Fibroblast of pulmonary artery (primary cell): ENCODE results near the gene DMXL2.

ENCODE experiments used
- DNase-seq: peaks from one replicate; pipeline ENCODE4 v3.0.0-alpha.2; 2010; ENCODE audit warnings: low read depth
- H3K4me3 ChIP-seq: replicated peaks from 2 replicates; pipeline ENCODE4 v1.5.1; 2011; ENCODE audit warnings: low read depth, mild to moderate bottlenecking, control low read depth, low read length, moderate library complexity
- TF ChIP-seq, protein P1 (sequence below): IDR thresholded peaks from 2 replicates; pipeline ENCODE4 v1.5.1; 2011; ENCODE audit warnings: mild to moderate bottlenecking, control low read depth, low read length, inconsistent platforms; ENCODE audit errors: missing control alignments

DMXL2 gene

GRCh38 chr15:51622604-51623370, at the start of gene DMXL2:
Gene DMXL2 (minus strand): TSS chr15:51622771. CDS start chr15:51622545, 226 bp downstream.
- H3K4me3 ChIP-seq = peak within 1 kb of the TSS; percentile 83
- peak; percentile 89 for DNase-seq
- TF ChIP-seq, protein P1, sequence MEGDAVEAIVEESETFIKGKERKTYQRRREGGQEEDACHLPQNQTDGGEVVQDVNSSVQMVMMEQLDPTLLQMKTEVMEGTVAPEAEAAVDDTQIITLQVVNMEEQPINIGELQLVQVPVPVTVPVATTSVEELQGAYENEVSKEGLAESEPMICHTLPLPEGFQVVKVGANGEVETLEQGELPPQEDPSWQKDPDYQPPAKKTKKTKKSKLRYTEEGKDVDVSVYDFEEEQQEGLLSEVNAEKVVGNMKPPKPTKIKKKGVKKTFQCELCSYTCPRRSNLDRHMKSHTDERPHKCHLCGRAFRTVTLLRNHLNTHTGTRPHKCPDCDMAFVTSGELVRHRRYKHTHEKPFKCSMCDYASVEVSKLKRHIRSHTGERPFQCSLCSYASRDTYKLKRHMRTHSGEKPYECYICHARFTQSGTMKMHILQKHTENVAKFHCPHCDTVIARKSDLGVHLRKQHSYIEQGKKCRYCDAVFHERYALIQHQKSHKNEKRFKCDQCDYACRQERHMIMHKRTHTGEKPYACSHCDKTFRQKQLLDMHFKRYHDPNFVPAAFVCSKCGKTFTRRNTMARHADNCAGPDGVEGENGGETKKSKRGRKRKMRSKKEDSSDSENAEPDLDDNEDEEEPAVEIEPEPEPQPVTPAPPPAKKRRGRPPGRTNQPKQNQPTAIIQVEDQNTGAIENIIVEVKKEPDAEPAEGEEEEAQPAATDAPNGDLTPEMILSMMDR = no peak

DNA sequence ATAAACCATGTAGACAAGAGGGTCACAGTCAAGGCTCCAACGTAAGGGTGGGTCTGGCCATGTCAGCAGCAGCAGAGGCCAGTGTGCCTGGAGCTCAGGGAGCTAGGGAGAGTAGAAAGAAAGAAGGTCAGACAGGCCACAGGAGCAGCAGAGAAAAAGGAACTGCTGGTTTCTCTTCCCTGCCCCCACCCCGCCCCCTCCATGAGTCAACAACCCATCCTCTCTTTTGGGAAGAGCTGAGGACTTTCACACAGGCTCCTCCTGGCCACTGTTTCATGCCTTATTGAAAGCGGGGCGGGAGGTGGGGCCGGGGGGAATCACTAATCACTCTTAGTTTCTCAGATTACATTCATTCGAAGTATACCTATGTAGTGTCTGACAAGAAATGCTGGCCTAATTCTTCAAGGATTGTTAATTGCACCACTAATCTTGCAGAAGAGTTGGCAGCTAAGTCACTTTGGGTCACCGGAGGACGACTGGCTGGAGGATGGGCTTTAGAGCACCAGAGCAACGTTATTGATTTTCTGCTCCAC, 49.6 kb upstream of the DMXL2 start:
- no peak overlapping the region for H3K4me3 ChIP-seq
- DNase-seq = no peak
- TF ChIP-seq, protein P1 = no peak

GRCh38 chr15:51669381-51669780, 46.8 kb upstream of the DMXL2 start:
- TF ChIP-seq, protein P1 = no peak
- no peak overlapping the region for H3K4me3 ChIP-seq
- no peak for DNase-seq

GRCh38 chr15:51668446-51668845, 45.9 kb upstream of the DMXL2 start:
- TF ChIP-seq, protein P1 = no peak
- DNase-seq = no peak
- H3K4me3 ChIP-seq = no peak overlapping the region

- DNase-seq = no peak
Measured at GRCh38 chr15:51667478-51667877, 44.9 kb upstream of the DMXL2 start.

DNA sequence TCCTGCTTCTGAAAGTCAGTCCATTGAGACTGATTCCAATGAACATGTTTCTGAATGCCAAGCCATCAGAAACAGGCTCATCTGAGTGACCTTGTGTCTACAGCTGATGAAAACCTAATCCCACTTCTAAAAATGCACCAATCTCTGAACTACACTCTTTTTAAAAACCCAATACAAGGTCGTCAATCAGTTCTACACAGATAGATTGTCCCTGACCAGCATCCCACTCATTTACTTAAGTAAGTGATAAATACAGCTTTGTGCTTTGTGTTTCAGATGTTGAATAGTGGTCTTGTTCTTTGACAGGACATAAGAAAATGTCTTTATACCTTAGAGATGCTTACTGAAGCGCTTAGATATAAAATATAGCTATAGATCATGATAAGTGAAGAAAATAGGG, 38.5 kb upstream of the DMXL2 start:
- no peak overlapping the region for H3K4me3 ChIP-seq
- no peak for DNase-seq
- TF ChIP-seq, protein P1 = no peak

More at GRCh38 chr15:51667478-51667877, 44.9 kb upstream of the DMXL2 start:
- no peak overlapping the region for H3K4me3 ChIP-seq
- TF ChIP-seq, protein P1 = no peak
